ENCODE data around the gene TYK2. TPM values are rescaled to one million over a fixed set of nuclear protein-coding genes. Genes with fewer than 3 reads are reported as not detected.

TYK2 gene
- total and polyA plus RNA-seq, 2 of the 13 experiments (the other 11 are each of a cell fraction or from before 2014, with no cell fraction given): 38.8 to 60.1 TPM

GRCh38 chr19:10420444-10421239 lies 40.3 kb upstream of the TYK2 start, which contains the start of gene PDE4A:
Gene PDE4A (plus strand): TSS chr19:10420538. CDS start chr19:10420765, 227 bp downstream.
- Histone ChIP-seq H3K4me3 (replicated peaks in 1 of 3; ENCODE audit: insufficient read depth in 1 of 3, low read depth in 2 of 3, low read length in 3 of 3) (peak within 1 kb of the TSS in 1 of 3 experiments; percentile 26; a peak in 2 of 6 replicates), H3K27ac (ENCODE audit: extremely low read length, insufficient read depth, low read length) (no peak within 1 kb of the TSS), H3K9ac (ENCODE audit: insufficient read depth, low read depth, low read length) (no peak within 1 kb of the TSS), H3K4me1 (ENCODE audit: insufficient read depth, low read length) (peaks cover 54% of the 10 kb centered on the region), H3K27me3 (ENCODE audit: control insufficient read depth in 1 of 2, insufficient read depth in 2 of 2, low read length in 2 of 2) (peaks cover 18 to 63% of the 10 kb centered on the region in 2 experiments), H3K79me2 (ENCODE audit: insufficient read depth, low read length) (no peaks in the 10 kb centered on the region), H2AFZ (ENCODE audit: low read length) (no peak within 1 kb of the TSS), H3K4me2 (ENCODE audit: low read depth, low read length) (peak within 1 kb of the TSS; percentile 40), H3K9me3 (ENCODE audit: low read length) (no peaks in the 10 kb centered on the region), H3K36me3 (replicated peaks in 1 of 2; ENCODE audit: control insufficient read depth in 1 of 2, insufficient read depth in 2 of 2, low read length in 2 of 2) (no peaks in the 10 kb centered on the region), H4K20me1 (ENCODE audit: insufficient read depth, low read length) (no peaks in the 10 kb centered on the region; the same call in 1 of the 2 replicates)
- TF ChIP-seq SP140L (CRISPR knock-in tag; IDR thresholded peaks at IDR 0.05; ENCODE audit: borderline replicate concordance) (no peak), HDAC6 (IDR thresholded peaks at IDR 0.05; ENCODE audit: low read depth, low read length) (peak; percentile 82; the same call in 1 of the 2 replicates), MATR3 (CRISPR knock-in tag; IDR thresholded peaks at IDR 0.05) (peak; percentile 39; the same call in 1 of the 2 replicates), DBP (CRISPR knock-in tag; IDR thresholded peaks at IDR 0.05; ENCODE audit: not compliant biosample characterization) (no peak), CTCF (CRISPR knock-in tag; IDR thresholded peaks at IDR 0.05) (peak; percentile 40; the same call in 1 of the 2 replicates), ZNF800 (CRISPR knock-in tag; IDR thresholded peaks at IDR 0.05) (peak; percentile 99), MBNL3 (CRISPR knock-in tag; conservative IDR thresholded peaks at IDR 0.05) (no peak), PATZ1 (CRISPR knock-in tag; IDR thresholded peaks at IDR 0.05) (0 out of 2 replicates have a peak, but pooled peaks have one; percentile 49)
- FAIRE-seq (no peak), ATAC-seq (no peak), DNase-seq (ENCODE audit: low spot score) (no peak)
- in situ Hi-C loops (cut with HindIII; ENCODE audit: extremely low pct_ligation_motif_present, low pct_unique_long_range_greater_than_20kb) (no loop called here), intact Hi-C loops (cut with micrococcal nuclease; ENCODE audit: unreplicated experiment) (no loop called here)
- POLR2A ChIA-PET: no interaction called here
- CTCF ChIA-PET (ENCODE audit: low intra/inter-chr PET ratio, low total read pairs): no interaction called here
- no CpG with 5 or more reads among the region's 104 CpGs for WGBS (ENCODE audit: low lambda C conversion rate)
- BruUV-seq (replicated peaks): no TSS peak
